UCSD-AML1 (cell line): Measurements from ENCODE around the gene SPPL2B.

ENCODE experiments used
- DNase-seq: peaks from one replicate; lab custom pipeline; 2025; ENCODE audit not compliant: unreplicated experiment; lab: John Stamatoyannopoulos, UW

Gene SPPL2B

GRCh38 chr19:2320939-2321338, 7.5 kb upstream of the SPPL2B start:
- no peak for DNase-seq

GRCh38 chr19:2321565-2322283, 6.8 kb upstream of the SPPL2B start:
- DNase-seq: no peak

- DNase-seq: no peak
These were observed 4.8 kb upstream of the SPPL2B start for GRCh38 chr19:2323707-2324106.

- DNase-seq: no peak
These were observed 4.1 kb upstream of the SPPL2B start for GRCh38 chr19:2324220-2324948.

- no peak for DNase-seq
These were observed 3.0 kb upstream of the SPPL2B start for GRCh38 chr19:2325281-2326046.

GRCh38 chr19:2326699-2327360, 1.7 kb upstream of the SPPL2B start:
- DNase-seq: no peak

- DNase-seq: peak; percentile 44
These were observed 597 bp upstream of the SPPL2B start for GRCh38 chr19:2327773-2328400.

- no peak for DNase-seq
These were observed 630 bp downstream of the SPPL2B start for GRCh38 chr19:2329149-2329478.

GRCh38 chr19:2329501-2329916, 1.0 kb downstream of the SPPL2B start:
- DNase-seq: no peak

- no peak for DNase-seq
These were observed 1.8 kb downstream of the SPPL2B start for GRCh38 chr19:2330255-2330631.

GRCh38 chr19:2330632-2331284, 2.3 kb downstream of the SPPL2B start:
- no peak for DNase-seq

- no peak for DNase-seq
These were observed 3.2 kb downstream of the SPPL2B start for GRCh38 chr19:2331601-2332246.

- DNase-seq: peak; percentile 84
These were observed 4.0 kb downstream of the SPPL2B start for GRCh38 chr19:2332341-2333026.

- DNase-seq: peak; percentile 54
These were observed 4.7 kb downstream of the SPPL2B start for GRCh38 chr19:2333027-2333806.

- DNase-seq: peak; percentile 54
These were observed 5.3 kb downstream of the SPPL2B start for GRCh38 chr19:2333807-2334211.

GRCh38 chr19:2334426-2334825, 5.9 kb downstream of the SPPL2B start:
- no peak for DNase-seq

- no peak for DNase-seq
These were observed 6.7 kb downstream of the SPPL2B start for GRCh38 chr19:2334986-2335846.

GRCh38 chr19:2335848-2336247, 7.4 kb downstream of the SPPL2B start:
- DNase-seq: no peak
